Mesodermal cell (in vitro differentiated cells): ENCODE measurements around the gene CD6.
"Not testable (repeated sequence)": the region's sequence is repeated elsewhere in the genome, so short reads cannot be mapped to it uniquely, and the experiment has no call there.

Experiments
- H3K27ac ChIP-seq: 2 replicates; pipeline ENCODE4 v1.7.0; 2013; ENCODE audit warnings: mild to moderate bottlenecking, low read depth, low read length, moderate library complexity; ENCODE audit not compliant: severe bottlenecking
- H3K36me3 ChIP-seq: 2 replicates; pipeline ENCODE4 v1.7.1; 2013; ENCODE audit warnings: mild to moderate bottlenecking, low read length, moderate library complexity; ENCODE audit not compliant: control insufficient read depth, insufficient read depth
- H3K4me1 ChIP-seq: one replicate; pipeline ENCODE4 v1.7.1; 2013; ENCODE audit warnings: mild to moderate bottlenecking, low read length; ENCODE audit not compliant: insufficient read depth, control insufficient read depth, poor library complexity, severe bottlenecking
- H3K4me3 ChIP-seq: 2 replicates; pipeline ENCODE4 v1.7.0; 2013; ENCODE audit warnings: low read length, control low read depth, mild to moderate bottlenecking; ENCODE audit not compliant: insufficient read depth, poor library complexity, severe bottlenecking; ENCODE audit errors: extremely low read depth
- H3K9me3 ChIP-seq: 2 replicates; pipeline ENCODE4 v1.7.1; 2013; ENCODE audit warnings: mild to moderate bottlenecking, low read length, moderate library complexity; ENCODE audit not compliant: control insufficient read depth
- WGBS, 2 experiments: methylation state at CpG; one replicate each; pipeline ENCODE4 v1.1.5; 2013; ENCODE audit warnings: missing lambda C conversion rate in 2 of 2; ENCODE audit not compliant: insufficient coverage in 2 of 2; 5-methylcytosine and 5-hydroxymethylcytosine counted together

Gene CD6

GRCh38 chr11:61059260-61059752 is 87.8 kb downstream of the CD6 start:
- H3K4me3 ChIP-seq = no peak overlapping the region
- no peak overlapping the region for H3K27ac ChIP-seq
- peaks cover 13% of the 10 kb centered on the region for H3K4me1 ChIP-seq
- 87 to 96% methylated on average over 7 of the region's 8 CpGs for WGBS, 2 experiments
- no peaks in the 10 kb centered on the region for H3K9me3 ChIP-seq
- no peaks in the 10 kb centered on the region for H3K36me3 ChIP-seq

- Histone ChIP-seq H3K27ac (no peak overlapping the region), H3K4me1 (peaks cover 13% of the 10 kb centered on the region), H3K9me3 (no peaks in the 10 kb centered on the region), H3K36me3 (no peaks in the 10 kb centered on the region), H3K4me3 (no peak overlapping the region)
- WGBS, 2 experiments = 78 to 87% methylated on average over 11 of the region's 13 CpGs
Observed at GRCh38 chr11:61061081-61061826, 89.8 kb downstream of the CD6 start.

- H3K4me3 ChIP-seq = no peak overlapping the region
- WGBS, 2 experiments = 90 to 97% methylated on average over 4 to 5 of the region's 9 CpGs
- no peak overlapping the region for H3K27ac ChIP-seq
- H3K9me3 ChIP-seq = no peaks in the 10 kb centered on the region
- H3K36me3 ChIP-seq = no peaks in the 10 kb centered on the region
- H3K4me1 ChIP-seq = peaks cover 13% of the 10 kb centered on the region
Observed at GRCh38 chr11:61062181-61062930, 90.9 kb downstream of the CD6 start.

GRCh38 chr11:61065236-61065635 is 93.8 kb downstream of the CD6 start:
- not testable (repeated sequence) for H3K9me3 ChIP-seq, H3K4me3 ChIP-seq, H3K27ac ChIP-seq, H3K36me3 ChIP-seq
- H3K4me1 ChIP-seq = peaks cover 13% of the 10 kb centered on the region
- 89 to 95% methylated on average over 12 to 13 of the region's 13 CpGs for whole genome bisulfite sequencing, 2 experiments

- 87 to 92% methylated on average over 14 to 19 of the region's 19 CpGs for WGBS, 2 experiments
- no peak overlapping the region for H3K27ac ChIP-seq
- H3K4me3 ChIP-seq = no peak overlapping the region
- H3K4me1 ChIP-seq = peaks cover 8% of the 10 kb centered on the region
- no peaks in the 10 kb centered on the region for H3K36me3 ChIP-seq
- H3K9me3 ChIP-seq = no peaks in the 10 kb centered on the region
Observed at GRCh38 chr11:61065955-61066638, 94.6 kb downstream of the CD6 start.

- H3K4me1 ChIP-seq = peaks cover 6% of the 10 kb centered on the region
- H3K4me3 ChIP-seq = no peak overlapping the region
- H3K27ac ChIP-seq = no peak overlapping the region
- no peaks in the 10 kb centered on the region for H3K9me3 ChIP-seq
- H3K36me3 ChIP-seq = no peaks in the 10 kb centered on the region
- WGBS, 2 experiments = 90% methylated on average over 6 of the region's 8 CpGs
Observed at GRCh38 chr11:61066645-61067044, 95.2 kb downstream of the CD6 start.

- no peak overlapping the region for H3K27ac ChIP-seq
- H3K9me3 ChIP-seq = no peaks in the 10 kb centered on the region
- H3K4me3 ChIP-seq = no peak overlapping the region
- H3K36me3 ChIP-seq = no peaks in the 10 kb centered on the region
- H3K4me1 ChIP-seq = peaks cover 6% of the 10 kb centered on the region
- WGBS, 2 experiments = 76 to 86% methylated on average over 10 to 12 of the region's 14 CpGs
Observed at GRCh38 chr11:61067782-61068446, 96.4 kb downstream of the CD6 start.

- Histone ChIP-seq H3K4me3 (no peak overlapping the region), H3K27ac (no peak overlapping the region), H3K9me3 (no peaks in the 10 kb centered on the region), H3K36me3 (no peaks in the 10 kb centered on the region), H3K4me1 (peaks cover 6% of the 10 kb centered on the region)
- WGBS, 2 experiments = 88 to 93% methylated on average over 8 to 9 of the region's 9 CpGs
Observed at GRCh38 chr11:61068581-61068980, 97.1 kb downstream of the CD6 start.

- 85 to 100% methylated on average over 1 to 4 of the region's 4 CpGs for WGBS, 2 experiments
- Histone ChIP-seq H3K4me3 (no peak overlapping the region), H3K27ac (no peak overlapping the region), H3K36me3 (no peaks in the 10 kb centered on the region), H3K4me1 (peaks cover 6% of the 10 kb centered on the region), H3K9me3 (no peaks in the 10 kb centered on the region)
Observed at GRCh38 chr11:61069427-61069826, 97.9 kb downstream of the CD6 start.
